ENCODE measurements around the gene NRSN2.

DNA sequence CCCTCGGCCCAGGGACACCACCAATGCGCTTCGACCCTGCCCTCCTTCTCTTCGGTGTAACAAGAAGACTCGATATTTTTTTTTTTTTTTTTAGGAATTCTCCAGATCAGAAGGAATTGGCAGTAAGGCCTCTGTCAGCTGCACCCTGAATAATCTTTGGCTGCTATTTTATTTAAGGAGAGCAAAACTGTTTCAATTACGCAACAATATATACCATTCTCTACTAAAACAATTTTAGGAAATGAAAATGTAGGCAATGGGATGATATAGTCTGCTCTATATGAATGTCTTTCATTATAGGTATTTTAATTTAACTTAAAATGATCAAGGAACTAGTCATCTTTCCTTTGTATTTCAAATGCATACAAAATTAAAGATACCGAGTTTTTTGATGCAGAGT, 36.3 kb upstream of the NRSN2 start:
- TF ChIP-seq, protein P1, sequence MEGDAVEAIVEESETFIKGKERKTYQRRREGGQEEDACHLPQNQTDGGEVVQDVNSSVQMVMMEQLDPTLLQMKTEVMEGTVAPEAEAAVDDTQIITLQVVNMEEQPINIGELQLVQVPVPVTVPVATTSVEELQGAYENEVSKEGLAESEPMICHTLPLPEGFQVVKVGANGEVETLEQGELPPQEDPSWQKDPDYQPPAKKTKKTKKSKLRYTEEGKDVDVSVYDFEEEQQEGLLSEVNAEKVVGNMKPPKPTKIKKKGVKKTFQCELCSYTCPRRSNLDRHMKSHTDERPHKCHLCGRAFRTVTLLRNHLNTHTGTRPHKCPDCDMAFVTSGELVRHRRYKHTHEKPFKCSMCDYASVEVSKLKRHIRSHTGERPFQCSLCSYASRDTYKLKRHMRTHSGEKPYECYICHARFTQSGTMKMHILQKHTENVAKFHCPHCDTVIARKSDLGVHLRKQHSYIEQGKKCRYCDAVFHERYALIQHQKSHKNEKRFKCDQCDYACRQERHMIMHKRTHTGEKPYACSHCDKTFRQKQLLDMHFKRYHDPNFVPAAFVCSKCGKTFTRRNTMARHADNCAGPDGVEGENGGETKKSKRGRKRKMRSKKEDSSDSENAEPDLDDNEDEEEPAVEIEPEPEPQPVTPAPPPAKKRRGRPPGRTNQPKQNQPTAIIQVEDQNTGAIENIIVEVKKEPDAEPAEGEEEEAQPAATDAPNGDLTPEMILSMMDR (IDR thresholded peaks at IDR 0.05): no peak
- TF ChIP-seq NRF1 (IDR thresholded peaks at IDR 0.05; ENCODE audit: low read depth, low read length): no peak
- TF ChIP-seq, protein P2, sequence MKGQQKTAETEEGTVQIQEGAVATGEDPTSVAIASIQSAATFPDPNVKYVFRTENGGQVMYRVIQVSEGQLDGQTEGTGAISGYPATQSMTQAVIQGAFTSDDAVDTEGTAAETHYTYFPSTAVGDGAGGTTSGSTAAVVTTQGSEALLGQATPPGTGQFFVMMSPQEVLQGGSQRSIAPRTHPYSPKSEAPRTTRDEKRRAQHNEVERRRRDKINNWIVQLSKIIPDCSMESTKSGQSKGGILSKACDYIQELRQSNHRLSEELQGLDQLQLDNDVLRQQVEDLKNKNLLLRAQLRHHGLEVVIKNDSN (IDR thresholded peaks at IDR 0.05; ENCODE audit: borderline replicate concordance, low read depth): no peak
- no peak for TF ChIP-seq TAF1 (IDR thresholded peaks at IDR 0.05; ENCODE audit: borderline replicate concordance, low read depth, low read length)
- TF ChIP-seq, protein P3, sequence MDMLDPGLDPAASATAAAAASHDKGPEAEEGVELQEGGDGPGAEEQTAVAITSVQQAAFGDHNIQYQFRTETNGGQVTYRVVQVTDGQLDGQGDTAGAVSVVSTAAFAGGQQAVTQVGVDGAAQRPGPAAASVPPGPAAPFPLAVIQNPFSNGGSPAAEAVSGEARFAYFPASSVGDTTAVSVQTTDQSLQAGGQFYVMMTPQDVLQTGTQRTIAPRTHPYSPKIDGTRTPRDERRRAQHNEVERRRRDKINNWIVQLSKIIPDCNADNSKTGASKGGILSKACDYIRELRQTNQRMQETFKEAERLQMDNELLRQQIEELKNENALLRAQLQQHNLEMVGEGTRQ (IDR thresholded peaks at IDR 0.05; ENCODE audit: borderline replicate concordance, low read depth, low read length): no peak
- TF ChIP-seq JUND (IDR thresholded peaks at IDR 0.05): no peak
- TF ChIP-seq TEAD4 (IDR thresholded peaks at IDR 0.05; ENCODE audit: borderline replicate concordance, insufficient read depth): no peak
- no peak for TF ChIP-seq GATA2 (CRISPR knock-in tag; IDR thresholded peaks at IDR 0.05)
- TF ChIP-seq CHD2 (IDR thresholded peaks at IDR 0.05; ENCODE audit: low read length, partially characterized antibody): no peak
- TF ChIP-seq MXI1 (IDR thresholded peaks at IDR 0.05; ENCODE audit: low read depth, low read length): no peak
- TF ChIP-seq, protein P4, sequence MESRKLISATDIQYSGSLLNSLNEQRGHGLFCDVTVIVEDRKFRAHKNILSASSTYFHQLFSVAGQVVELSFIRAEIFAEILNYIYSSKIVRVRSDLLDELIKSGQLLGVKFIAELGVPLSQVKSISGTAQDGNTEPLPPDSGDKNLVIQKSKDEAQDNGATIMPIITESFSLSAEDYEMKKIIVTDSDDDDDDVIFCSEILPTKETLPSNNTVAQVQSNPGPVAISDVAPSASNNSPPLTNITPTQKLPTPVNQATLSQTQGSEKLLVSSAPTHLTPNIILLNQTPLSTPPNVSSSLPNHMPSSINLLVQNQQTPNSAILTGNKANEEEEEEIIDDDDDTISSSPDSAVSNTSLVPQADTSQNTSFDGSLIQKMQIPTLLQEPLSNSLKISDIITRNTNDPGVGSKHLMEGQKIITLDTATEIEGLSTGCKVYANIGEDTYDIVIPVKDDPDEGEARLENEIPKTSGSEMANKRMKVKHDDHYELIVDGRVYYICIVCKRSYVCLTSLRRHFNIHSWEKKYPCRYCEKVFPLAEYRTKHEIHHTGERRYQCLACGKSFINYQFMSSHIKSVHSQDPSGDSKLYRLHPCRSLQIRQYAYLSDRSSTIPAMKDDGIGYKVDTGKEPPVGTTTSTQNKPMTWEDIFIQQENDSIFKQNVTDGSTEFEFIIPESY (IDR thresholded peaks at IDR 0.05; ENCODE audit: borderline replicate concordance, low read depth): no peak
